ENCODE measurements around the gene ABCB4.

DNA sequence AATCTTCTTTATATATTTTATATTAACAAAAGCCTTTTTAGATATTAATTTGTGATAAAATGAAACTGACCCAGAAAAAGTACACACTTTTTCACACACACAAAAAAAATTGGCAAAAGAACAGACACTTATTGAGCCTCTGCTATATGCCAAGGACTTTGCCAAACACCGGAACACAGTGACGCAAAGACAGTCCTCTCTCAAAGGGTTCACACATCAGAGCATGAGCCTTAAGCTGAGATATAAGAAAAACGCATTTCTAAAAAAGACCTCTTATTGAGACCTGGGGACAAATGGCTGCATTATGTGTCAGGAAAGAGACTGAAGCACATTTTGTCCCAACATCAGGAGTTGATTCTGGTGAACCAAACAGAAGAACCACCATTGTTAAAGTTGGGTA is 24.0 kb upstream of the ABCB4 start:
- TF ChIP-seq PATZ1 (CRISPR knock-in tag; IDR thresholded peaks at IDR 0.05; ENCODE audit: borderline replicate concordance) (no peak), RARB (CRISPR knock-in tag; IDR thresholded peaks at IDR 0.05) (no peak), ZFP30 (CRISPR knock-in tag; IDR thresholded peaks at IDR 0.05) (no peak), TOX (CRISPR knock-in tag; IDR thresholded peaks at IDR 0.05; ENCODE audit: borderline replicate concordance) (no peak), TCF4 (CRISPR knock-in tag; IDR thresholded peaks at IDR 0.05; ENCODE audit: borderline replicate concordance) (no peak), ZFP3 (CRISPR knock-in tag; IDR thresholded peaks at IDR 0.05) (no peak), PPARA (CRISPR knock-in tag; IDR thresholded peaks at IDR 0.05; ENCODE audit: borderline replicate concordance) (no peak), ZNF565 (CRISPR knock-in tag; conservative IDR thresholded peaks at IDR 0.05; ENCODE audit: low read depth) (no peak)
